OCI-LY1 (cell line): ENCODE results near the gene ADAM8.

Experiments used
- EZH2 ChIP-seq: fragments of 200-600 bp; sonication (generic), shearing (Covaris generic); IDR thresholded peaks from 2 replicates; pipeline ENCODE4 v1.8.0; 2017; ENCODE audit warnings: borderline replicate concordance, mixed run types, mild to moderate bottlenecking, antibody characterized with exemption, low read length, moderate library complexity, mixed read lengths
- TF ChIP-seq, protein P1 (sequence below): fragments of 200-600 bp; sonication (generic), shearing (Covaris generic); IDR thresholded peaks from 2 replicates; pipeline ENCODE4 v1.5.1; 2017; ENCODE audit warnings: mild to moderate bottlenecking, antibody characterized with exemption, low read length, moderate library complexity, mixed read lengths

DNA sequence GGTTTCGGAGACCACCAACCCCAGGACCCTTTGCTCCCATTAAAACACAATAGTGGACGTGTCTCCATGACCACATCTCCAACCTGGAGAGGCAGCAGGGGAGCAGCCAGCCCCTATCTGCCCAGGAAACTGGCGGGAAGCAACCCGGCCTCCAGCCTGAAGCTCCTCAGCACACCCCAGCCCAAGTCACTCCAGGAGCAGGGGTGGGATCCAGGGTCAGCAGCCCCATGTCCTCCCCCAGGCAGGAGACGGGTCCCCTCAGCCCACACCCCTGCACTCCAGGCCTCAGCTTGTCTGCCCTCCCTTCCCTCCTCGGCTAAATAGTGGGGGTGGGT is 601 bp downstream of the ADAM8 start:
- TF ChIP-seq, protein P1, sequence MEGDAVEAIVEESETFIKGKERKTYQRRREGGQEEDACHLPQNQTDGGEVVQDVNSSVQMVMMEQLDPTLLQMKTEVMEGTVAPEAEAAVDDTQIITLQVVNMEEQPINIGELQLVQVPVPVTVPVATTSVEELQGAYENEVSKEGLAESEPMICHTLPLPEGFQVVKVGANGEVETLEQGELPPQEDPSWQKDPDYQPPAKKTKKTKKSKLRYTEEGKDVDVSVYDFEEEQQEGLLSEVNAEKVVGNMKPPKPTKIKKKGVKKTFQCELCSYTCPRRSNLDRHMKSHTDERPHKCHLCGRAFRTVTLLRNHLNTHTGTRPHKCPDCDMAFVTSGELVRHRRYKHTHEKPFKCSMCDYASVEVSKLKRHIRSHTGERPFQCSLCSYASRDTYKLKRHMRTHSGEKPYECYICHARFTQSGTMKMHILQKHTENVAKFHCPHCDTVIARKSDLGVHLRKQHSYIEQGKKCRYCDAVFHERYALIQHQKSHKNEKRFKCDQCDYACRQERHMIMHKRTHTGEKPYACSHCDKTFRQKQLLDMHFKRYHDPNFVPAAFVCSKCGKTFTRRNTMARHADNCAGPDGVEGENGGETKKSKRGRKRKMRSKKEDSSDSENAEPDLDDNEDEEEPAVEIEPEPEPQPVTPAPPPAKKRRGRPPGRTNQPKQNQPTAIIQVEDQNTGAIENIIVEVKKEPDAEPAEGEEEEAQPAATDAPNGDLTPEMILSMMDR: no peak
- no peak for TF ChIP-seq EZH2
